HG03342 (cell line): ENCODE measurements around the gene PET100.

Source experiments
- ATAC-seq: cut with Tn5 transposase; IDR thresholded peaks from one replicate; pipeline ENCODE4 v1.9.1; 2021; ENCODE audit warnings: mild to moderate bottlenecking, moderate library complexity; ENCODE audit not compliant: unreplicated experiment

The PET100 gene

DNA sequence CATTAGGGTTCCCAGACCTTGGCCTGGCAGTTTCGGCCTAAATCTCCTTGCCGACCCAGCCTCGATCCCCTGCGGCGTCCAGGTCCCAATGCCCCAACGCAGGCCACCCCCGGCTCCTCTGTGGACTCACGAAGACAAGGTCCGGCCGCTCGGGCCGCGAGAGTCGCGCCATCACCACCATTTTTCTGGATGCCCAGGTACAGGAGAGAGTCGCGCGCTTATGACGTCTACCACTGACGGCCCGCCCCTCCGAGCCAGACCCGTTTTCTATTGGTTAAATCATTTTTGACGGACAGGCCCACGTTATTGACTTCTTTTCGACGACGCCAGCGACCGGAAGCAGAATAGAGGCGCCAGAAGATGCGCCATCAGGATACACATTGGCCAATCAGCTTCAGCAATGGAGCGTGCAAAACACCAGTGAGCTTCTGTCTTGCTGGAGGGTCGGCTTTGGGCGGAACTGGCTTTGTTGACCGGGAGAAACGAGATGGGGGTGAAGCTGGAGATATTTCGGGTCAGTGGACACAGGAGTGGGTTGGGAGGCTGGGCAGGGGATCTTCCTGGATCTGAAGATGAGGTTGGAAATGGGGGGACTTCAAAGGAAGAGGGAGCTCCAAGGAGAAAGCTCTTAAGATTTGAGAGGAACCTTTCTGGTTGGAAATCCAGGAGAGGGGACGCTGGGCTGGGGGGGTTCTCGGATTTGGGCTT, at the start of gene PET100, which contains the start of gene XAB2:
Gene PET100, plus strand, starts transcription at position 447 of the 708 bp plus-strand sequence. Its CDS starts 41 bp downstream, at position 488.
Gene XAB2, minus strand, starts transcription at position 199 of the 708 bp plus-strand sequence. Its CDS starts 18 bp downstream, at position 181.
- peak; percentile 84 for ATAC-seq

GRCh38 chr19:7582446-7582845, 47.1 kb upstream of the PET100 start:
- ATAC-seq, result no peak

GRCh38 chr19:7589822-7590221, 39.8 kb upstream of the PET100 start:
- no peak for ATAC-seq

DNA sequence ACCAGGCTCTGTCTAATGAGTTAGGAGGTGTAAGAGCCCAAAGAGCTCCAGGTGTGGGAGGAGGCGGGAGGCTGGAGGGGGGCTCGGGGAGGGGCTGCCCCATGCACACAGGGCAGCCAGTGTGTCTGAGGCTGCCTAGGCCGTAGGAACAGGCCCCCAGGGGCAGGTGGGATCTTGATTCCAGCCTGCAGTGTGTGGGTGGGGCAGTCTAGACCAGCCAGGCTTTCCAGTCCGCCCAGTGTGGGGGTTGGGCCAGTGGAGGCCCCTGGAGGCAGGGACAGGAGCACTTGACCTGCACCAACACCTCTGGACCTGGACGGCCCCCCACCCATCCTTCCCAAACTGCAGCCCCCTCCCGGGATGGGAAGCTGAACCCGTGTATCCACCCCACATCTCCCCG, 39.3 kb upstream of the PET100 start:
- ATAC-seq, result no peak

DNA sequence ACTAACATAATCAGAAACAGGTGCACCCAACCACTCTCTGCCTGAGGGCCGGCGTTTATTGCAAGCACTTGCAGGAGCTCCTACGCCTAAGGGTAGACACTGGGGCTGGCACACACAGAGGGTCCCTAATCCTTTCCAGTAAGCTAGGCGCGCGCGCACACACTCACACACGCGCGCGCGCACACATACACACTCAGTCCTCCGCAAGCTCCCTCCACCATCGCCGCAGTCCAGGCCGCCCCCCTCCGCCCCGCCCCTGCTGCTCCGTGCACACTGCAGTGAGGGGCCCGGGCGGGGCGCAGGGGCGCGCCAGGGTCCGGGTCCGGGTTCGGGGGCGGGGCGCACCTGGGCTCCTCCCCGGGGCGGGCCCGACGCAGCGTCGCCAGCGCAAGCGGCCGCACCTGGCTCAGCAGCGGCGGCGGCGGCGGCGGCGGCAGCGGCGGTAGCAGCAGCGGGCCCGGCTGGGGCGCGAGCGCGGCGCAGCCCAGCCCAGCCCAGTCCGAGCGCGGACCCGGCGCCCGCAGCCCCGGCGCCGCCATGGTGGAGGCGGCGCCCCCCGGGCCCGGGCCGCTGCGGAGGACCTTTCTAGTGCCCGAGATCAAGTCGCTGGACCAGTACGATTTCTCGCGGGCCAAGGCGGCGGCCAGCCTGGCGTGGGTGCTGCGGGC, 34.0 kb upstream of the PET100 start, which contains the start of gene CAMSAP3:
Gene CAMSAP3, plus strand, starts transcription at position 398 of the 668 bp plus-strand sequence. Its CDS starts 140 bp downstream, at position 538.
- ATAC-seq, result no peak

DNA sequence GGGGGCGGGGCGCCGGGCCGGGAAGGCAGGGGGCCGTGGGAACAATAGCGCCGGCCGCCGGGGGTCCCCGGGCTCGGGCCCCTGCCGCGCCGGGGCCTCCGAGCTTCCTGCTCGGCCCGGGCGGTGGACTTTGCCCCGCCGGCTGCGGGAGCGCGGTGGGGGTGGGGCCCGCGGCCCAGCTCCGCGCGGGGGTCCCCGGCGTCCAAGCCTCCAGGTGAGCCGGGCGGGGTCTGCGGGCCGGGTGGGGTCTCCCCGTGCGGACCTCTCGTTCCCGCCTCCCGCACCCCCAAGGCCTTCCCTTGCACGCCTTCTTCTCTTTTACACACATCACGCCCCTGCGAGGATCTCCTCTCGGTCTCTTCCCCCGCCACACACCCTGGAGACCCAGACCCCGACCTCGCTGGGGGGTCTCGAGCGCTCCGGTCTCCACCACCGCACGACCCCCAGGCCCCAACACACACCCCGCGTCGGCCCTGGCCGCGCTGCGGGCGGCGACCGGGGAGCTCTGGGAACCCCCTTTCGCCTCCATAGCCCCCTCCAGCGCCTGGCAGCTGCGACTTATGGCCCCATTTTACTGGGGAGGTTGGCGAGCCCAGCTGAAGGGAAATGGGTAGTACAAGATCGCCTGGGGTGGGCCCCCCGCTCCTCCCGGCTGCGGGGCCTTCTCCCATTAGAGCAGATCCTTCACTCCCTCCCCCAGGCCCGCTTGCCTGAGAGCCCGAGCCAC, 33.2 kb upstream of the PET100 start:
- no peak for ATAC-seq

DNA sequence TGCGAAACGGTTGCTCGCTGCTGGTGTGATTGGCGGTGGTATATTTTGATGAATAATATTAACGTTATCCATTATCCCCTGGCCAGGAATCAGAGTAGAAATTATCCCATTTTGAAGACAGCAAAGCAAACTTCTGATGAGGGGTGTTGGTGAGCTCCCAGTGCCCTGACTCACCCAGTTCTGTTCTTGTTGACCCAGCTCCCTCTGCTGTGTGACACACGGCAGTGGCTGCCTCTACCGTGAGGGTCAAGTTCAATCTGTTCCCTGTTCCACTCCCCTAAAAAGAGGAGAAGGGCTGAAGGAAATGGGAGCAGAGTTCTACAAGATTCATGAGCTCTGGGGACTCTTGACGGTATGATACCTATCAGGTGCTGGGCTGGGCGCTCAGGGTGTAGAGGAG, 31.9 kb upstream of the PET100 start:
- no peak for ATAC-seq

DNA sequence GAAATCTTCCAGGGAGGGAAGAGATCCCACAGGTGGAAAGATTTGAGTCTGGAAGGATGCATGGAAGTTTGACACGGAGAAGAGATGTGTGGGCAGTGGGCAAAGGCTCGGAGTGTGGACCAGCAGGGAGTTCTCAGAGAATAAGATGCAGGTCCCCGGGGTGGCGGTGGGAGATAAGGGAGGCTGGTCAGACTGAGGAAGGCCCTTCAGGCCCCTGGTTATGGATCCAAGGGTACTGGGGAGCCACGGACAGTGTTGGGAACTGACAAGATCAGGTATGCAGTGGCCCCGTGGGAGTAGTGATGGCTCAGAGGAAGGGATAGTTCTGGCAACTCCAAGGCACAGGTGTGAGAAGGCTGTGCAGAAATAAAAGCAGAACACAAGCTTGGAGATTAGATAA, 31.4 kb upstream of the PET100 start:
- ATAC-seq, result no peak

- no peak for ATAC-seq
Measured at GRCh38 chr19:7600721-7601120, 28.9 kb upstream of the PET100 start.

DNA sequence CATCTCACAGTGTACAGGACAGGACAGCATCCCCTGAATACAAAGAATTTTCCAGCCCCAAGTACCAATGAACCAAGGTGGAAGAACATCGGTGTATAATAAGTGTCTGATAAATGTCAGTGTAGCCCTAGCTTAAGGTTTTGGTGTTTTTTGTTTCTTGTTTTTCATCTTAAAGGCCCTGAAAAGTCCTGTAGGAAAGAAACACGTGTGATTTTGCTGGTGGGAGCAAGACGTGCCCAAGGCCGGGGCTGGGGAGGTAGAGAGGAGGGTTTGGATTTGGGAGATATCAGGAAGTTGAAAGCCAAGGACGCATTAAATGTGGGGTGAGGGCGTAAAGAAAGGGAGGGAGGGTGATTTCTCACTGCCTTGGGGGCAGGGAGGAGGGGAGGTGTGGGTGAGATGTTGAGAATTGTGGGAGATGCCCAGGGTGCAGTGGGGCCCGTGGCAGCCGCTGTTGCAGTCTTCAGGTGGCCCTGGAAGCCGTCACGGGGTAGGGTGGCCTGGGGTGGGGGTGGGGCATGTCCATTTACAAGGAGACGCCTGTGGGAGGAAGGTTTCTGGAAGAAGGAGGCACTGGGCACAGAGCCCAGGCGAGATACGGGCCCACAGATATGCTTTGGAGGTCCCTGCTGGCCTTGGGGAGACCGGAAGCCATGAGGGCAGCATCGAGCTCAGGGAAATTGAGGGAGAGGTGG, 27.2 kb upstream of the PET100 start:
- ATAC-seq, result no peak

GRCh38 chr19:7602935-7603497, 26.6 kb upstream of the PET100 start:
- no peak for ATAC-seq

DNA sequence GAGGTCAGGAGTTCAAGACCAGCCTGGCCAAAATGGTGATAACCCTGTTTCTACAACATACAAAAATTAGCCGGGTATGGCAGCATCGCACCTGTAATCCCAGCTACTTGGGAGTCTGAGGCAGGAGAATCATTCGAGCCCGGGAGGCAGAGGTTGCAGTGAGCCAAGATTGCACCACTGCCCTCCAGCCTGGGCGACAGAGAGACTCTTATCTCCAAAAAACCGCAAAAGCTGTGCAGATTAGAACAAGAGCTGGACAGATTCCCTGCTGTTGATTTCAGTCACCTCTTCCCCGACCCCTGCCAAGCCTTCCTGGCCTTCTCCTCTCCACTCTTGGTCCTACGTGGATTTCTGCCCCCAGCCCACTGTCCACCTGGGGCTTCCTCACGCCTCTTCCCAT, 25.7 kb upstream of the PET100 start:
- no peak for ATAC-seq

DNA sequence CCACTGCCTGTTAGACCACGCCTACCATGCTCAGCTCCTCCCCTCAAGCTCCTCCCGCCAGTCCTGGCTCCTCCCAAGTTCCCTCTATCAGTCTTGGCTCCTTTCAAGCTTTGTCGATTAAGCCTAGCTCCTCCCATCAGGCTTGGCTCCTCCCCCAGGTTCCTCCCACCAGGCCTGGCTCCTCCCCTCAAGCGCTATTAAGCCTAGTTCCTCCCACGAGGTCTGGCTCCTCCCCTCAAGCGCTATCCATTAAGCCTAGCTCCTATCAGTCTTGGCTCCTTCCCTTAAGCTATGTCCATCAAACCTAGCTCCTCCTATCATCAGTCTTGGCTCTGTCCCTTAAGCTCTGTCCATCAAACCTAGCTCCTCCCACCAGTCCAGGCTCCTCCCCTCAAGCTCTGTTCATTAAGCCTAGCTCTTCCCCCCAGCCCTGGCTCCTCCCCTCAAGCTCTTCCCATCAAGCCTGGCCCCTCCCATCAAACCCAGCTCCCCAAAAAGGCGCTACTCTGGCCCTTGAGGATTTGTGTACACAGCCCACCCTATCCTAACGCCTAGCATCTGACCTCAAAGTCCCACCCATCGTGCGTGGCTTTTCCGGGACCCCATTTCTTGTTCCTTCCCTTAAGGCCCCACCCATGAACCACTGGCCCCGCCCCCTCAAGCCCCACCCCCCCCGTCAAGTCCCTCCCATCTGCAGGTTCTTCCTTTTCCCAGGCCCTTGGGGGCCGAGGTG, 23.9 kb upstream of the PET100 start:
- ATAC-seq, result no peak

GRCh38 chr19:7606289-7606688, 23.3 kb upstream of the PET100 start:
- ATAC-seq, result no peak

GRCh38 chr19:7607212-7607873, 22.2 kb upstream of the PET100 start:
- no peak for ATAC-seq

DNA sequence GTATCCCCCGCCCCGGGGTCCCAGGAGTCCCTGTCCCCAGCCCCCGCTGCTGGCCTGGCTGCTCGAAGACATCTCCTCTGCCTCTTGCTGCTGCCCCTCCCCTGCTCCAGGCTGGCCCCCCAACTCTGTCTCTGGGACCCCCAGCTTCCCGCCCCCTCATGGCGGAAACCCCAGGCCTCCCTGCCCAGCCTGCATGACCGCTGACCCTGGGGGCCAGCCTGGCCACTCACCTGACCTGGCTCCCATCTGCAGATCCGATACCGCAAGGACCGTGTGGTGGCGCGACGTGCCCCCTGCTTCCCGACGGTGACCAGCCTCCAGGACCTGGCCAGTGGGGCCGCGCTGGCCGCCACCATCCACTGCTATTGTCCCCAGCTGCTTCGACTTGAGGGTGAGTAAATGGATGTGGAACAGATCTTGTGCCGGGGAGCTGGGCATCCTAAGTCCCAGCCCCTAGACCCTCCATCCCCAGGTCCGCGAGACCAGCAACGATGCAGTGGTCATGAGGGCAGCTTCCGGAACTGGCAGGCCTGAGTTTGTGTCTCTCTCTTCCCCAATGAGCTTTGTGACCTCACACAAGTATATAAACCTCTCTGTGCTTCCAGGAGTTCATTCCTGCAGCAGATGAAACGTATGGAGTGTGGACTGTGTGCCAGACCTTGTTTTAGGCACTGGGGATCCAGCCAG, 21.6 kb upstream of the PET100 start:
- ATAC-seq, result no peak

DNA sequence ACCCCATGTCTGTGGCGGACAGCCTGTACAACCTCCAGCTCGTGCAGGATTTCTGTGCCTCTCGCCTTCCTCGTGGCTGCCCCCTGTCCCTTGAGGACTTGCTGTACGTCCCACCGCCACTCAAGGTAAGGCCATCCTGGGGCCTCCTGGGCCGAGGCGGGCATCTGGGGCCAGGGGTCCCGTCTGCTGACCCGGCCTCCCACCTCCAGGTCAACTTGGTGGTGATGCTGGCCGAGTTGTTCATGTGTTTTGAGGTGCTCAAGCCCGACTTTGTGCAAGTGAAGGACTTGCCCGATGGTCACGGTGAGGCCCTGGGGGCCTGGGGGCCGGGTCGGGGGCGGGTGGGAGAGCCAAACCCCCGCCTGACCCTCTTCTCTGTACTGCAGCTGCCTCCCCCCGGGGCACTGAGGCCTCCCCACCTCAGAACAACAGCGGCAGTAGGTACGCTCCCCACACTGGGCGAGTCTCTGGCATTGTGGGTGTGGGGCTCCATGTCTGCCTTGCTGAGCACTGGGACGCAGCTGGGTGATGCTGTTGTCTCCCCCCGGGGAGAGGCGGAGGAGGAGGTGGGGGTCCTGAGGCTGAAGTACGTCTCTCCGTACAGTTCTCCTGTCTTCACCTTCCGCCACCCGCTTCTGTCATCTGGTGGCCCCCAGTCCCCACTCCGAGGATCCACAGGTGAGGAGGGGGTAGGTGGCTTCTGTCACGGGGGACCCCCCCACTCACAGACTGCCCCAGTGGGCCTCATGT, 18.9 kb upstream of the PET100 start:
- ATAC-seq, result no peak
